GM21717 (cell line): ENCODE results near the gene TYK2.
"Not testable (repeated sequence)": the region's sequence is repeated elsewhere in the genome, so short reads cannot be mapped to it uniquely, and the experiment has no call there.

Source experiments
- ATAC-seq: cut with Tn5 transposase; IDR thresholded peaks from one replicate; pipeline ENCODE4 v1.9.1; 2021; ENCODE audit warnings: mild to moderate bottlenecking, moderate library complexity; ENCODE audit not compliant: unreplicated experiment

The TYK2 gene

DNA sequence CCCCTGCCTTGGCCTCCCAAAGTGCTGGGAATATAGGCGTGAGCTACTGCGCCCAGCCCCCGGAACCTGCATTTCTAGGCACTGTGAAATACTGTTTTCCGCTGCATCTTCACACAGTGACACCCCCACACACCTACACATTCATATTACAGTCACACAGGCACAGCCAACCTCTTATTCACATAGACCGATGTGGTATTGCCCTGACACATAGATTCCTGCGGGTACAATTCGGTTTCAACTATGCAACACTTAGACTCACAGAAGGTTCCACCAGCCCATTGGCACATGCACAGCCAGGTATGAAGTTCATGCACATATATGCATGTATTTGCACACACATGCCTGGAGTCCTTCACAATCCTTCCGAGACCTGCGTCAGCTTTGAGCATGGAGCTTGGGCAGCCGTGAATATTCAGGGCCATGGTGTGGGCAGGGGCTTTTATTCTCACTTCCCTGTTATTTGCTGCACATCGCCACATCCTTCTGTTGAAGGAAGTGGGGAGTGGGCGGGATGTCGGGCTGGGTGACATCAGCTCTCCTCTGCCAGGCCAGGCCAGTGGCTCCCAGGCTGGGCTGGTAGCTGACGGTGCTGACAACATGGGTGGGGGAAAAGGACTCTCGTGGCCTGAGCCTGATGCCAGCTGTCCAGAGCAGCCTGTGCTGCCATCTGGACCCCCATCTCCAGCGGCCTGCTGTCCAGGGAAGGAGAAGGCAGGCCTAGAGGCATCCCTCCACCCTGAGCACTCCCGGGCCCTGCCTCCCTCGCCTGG is 28.3 kb upstream of the TYK2 start:
- no peak for ATAC-seq

DNA sequence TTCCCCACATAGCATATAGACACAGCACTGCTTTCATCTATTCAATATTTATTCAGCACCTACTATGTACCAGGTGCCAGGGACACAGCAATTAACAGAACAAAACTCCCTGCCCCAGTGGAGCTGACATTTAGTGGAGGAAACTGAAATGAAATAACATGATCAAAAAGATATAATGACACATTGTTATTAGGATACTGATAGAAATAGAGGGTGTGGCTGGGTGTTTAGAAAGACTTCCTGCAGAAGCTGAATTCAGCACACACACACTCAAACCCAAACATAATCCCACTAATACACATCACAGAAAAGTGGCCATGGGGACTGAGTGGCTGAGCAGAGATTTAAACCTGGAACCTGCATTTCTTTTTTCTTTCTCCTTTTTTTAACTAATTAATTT is 26.7 kb upstream of the TYK2 start:
- no peak for ATAC-seq

DNA sequence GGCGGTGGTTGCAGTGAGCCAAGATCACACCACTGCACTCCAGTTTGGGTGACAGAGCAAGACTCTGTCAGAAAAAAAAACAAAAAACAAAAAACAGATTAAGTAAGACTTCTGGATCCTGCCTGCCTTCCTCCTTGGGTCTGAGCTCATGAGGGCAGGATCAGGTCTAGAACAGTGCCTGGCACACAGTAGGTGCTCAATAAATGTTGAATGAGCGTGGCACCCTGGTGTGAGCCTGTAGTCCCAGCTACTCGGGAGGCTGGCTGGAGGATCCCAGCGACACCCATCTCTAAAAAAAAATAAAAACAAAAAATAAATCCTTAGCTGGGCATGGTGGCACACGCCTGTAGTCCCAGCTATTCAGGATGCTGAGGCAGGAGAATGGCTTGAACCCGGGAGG is 25.8 kb upstream of the TYK2 start:
- ATAC-seq: no peak

DNA sequence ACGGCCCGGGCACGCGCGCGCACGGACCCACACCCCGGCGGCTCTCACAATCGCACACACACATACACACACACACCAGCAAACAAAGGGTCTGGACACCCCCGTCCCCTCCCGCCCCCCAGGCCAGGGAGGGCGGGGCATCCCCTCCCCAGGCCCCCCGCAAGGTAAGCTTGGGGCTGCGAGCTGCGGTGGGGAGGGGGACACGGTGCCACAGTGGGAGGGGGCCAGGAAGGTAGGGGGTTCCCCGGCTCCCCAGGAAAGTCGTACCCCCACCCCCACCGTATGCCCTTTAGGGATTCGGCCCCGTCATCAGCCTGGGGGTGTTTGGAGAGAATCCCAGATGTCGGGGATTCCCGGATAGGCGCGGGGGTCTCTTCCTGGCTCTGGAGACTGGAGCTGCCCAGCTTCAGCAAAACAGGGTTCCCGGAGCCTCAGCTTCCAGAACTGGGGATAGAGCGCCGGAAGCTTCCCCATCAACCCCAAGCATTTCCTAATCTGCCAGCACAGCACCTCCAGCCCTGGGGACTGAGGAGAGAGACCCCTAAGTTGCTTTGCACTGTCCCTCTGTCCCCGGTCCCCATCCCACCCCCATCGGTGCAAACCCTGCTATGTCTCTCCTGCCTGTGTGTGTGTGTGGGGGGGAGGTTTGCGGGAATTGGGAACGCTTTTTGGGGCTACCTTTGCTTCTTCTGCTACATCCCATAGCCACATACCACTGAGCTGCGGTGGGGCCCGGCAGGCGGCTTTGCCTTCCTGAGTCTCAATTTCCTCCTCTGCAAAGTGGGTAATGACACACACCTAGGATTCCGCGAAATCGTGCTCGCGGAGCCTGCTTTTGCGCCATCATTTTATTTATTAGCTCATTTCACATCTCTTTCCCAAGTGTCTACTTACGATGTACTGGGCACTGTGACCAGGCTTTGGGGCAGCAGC is 24.8 kb upstream of the TYK2 start:
- no peak for ATAC-seq

DNA sequence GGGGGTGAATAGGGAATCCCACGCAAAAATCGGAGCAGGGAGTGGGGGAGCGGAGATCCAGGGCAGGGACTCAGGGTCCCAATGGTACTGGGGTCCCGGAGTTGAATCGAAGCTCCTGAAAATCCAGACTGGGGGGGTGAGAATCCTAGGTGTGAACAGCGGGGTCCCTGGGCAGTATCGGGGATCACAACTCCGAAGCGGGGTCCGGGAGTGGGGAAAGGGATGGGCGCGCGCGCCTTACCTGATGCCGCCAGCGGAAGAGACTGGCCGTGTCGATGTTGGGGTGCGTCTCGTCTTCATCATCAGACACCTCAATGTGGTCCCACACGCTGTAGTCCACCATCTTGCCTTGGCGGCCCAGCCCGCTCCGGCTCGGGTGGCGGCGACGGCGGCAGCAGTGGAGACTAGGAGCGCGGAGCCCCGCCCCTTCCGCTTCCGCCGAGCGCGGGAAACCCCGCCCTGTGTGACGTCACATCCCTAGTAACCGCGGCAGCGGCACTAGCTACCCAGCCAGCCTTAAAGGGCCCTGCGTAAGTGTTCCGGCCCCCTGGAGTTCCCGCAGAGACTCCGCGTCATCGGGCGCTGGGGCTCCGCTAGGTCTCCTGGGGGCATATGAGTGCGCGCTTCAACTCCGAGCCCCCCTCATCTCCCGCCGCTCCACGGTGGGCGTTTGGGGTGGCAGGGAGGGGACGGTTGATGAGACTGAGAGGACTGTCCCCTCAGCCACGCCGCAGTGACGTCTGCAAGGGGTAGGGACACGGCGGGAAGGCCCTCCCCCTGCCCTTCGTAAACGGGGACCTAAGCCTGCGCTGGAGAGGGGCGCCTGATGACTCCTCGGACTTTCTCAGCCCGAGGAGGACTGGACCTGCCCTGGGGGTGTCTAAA is 23.0 kb upstream of the TYK2 start, which contains the start of gene CDC37:
Gene CDC37, minus strand, starts transcription at position 406 of the 885 bp plus-strand sequence. Its CDS starts 63 bp downstream, at position 343.
- ATAC-seq: peak; percentile 55

DNA sequence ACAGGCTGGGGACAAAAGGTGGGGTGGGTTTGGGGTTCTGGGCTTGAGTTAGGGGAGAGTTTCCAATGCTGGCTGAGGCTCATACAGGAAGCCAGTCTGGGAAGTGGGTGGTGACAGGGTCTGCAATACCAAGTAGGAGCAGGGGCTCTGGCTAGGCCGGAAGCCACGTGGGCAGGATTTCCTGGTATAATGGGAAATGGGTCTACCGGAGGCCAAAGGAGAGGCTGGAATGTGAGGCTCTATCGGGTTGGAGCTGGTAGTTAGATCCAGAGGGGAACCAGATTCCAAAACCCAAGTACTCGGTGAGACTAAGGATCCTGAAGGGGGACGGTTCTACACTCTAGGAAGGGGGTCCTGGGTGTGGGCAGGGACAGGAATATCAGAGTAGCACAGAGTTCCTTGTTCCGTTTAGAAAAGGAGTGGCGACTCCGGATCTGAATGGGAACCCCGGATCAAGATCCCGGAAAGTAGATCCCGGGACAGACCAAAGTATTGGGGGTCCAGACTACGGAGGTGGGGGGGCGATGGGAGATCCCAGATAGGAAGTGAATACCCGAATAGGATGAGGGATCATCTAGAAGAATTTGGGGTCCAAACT is 22.2 kb upstream of the TYK2 start:
- no peak for ATAC-seq

DNA sequence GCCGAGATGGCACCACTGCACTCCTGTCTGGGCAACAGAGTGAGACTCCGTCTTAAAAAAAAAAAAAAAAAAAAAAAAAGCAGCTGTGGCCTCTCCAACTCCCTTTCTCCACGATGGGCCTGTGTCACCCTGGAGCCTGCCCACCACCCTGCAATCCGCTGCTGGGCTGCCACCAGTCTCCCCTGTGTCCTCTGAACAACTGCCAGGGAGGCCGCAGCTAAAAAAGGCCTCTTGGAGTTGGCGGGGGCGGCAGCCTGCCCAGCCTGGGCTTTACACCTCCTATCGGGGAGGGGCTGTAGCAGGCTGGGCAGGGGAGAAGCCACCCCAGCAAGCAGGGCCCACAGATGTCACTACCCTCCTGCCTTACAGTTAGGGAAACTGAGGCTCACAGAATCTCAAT is 19.5 kb upstream of the TYK2 start:
- no peak for ATAC-seq

DNA sequence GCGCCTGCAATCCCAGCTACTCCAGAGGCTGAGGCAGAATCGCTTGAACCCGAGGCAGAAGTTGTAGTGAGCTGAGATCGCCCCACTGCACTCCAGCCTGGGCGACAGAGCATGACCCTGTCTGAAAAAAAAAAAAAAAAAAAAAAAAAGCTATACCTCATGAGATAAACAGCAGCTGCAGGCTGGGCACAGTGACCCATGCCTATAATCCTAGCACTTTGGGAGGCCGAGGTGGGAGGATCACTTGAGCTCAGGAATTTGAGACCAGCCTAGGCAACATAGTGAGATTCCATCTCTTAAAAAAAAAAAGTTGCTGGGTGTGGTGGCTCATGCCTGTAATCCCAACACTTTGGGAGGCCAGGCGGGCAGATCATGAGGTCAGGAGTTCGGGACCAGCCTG is 19.0 kb upstream of the TYK2 start:
- ATAC-seq: not testable (repeated sequence)

DNA sequence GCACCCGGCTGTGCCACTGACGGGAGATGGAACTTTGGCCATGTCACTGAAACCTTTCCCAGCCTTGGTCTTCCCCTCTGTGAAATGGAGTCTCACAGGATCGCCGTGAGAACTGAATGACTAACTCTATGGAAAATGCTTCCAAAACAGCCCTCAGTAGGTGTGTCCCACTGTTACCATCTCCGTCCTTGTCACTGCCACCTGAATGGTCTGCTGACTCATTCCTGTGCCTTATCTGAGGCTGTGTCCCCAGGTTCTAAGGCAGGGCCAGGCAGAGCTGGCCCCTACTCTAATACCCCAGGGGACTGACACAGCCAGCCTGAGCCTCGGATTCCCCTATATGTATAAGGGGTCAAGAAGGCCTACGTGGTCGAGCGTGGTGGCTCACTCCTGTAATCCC is 18.4 kb upstream of the TYK2 start:
- ATAC-seq: no peak

DNA sequence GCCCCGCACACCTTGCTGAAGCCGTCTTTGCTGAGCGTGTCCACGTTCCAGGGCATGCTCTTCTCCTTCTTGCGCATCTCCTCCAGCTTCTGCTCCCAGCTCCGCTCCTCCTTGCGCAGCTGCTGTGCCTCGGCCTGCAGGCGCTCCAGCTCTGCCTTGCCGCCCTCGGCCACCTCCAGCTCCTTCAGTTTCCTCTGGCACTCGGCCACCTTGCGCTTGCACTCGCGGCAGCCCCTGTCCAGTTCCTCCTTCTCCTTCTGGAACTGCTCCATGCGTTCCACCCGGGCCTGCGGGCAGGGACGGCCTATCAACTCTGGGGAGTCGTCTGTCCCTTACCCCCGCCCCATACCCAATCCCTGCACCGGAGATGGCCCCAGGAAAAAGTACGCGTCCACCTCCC is 15.5 kb upstream of the TYK2 start:
- ATAC-seq: no peak

DNA sequence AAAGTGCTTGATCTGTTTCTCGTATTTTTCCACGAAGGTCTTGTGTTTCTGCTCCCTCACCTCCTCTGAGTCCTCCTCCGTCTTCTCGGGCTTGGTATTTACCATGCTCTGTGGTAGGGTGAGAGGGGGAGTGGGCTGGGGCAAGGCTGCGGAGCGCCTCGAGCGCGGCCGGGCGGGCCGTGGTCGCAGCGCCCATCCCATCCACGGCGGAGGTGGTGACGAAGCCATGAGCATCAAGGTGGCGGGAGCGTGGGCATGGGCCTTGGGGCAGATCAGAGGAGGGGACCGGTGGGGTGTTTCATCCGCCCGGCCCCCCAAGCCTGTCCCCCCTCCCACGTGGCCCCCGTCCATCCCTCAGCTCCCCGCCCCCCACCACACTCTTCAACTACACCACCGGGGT is 15.1 kb upstream of the TYK2 start:
- no peak for ATAC-seq

DNA sequence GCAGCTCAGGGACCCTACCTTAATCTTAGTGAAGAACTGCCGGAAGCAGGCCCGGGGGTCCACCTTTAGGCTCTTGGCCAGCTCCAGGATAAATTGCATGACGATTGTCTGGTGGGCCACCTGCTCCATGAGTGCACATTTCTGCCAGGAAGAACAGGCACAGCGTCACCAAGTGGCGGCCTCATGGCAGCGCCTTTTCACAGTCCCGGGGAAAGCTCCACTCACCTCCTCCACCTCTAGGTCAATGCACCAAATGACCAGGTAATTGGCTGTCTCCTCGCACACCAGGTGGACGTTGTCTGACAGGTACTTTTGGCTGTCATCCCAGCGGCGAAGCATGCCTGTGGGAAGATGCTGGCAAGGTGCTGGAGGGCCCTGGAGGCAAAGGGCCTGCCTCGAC is 14.6 kb upstream of the TYK2 start:
- no peak for ATAC-seq

DNA sequence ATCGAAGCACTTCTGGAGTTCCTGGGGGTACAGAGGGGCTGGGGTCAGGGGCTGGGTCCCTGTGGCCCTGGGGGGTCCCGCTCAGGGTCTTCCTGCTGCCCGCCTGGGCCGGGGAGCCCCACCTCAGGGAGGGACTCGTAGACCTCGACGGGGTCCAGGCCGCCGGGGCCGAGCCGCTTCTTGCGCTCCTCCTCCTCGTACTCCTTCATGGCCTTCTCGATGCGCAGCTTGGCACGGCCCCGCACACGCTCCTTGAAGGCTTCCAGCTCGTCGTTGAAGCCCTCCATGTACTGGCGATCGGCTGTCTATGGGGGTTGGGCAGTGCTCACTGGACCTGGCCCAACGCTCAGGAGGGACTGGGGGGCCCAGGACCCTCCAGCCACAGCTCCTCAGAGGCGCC is 12.8 kb upstream of the TYK2 start:
- ATAC-seq: no peak

DNA sequence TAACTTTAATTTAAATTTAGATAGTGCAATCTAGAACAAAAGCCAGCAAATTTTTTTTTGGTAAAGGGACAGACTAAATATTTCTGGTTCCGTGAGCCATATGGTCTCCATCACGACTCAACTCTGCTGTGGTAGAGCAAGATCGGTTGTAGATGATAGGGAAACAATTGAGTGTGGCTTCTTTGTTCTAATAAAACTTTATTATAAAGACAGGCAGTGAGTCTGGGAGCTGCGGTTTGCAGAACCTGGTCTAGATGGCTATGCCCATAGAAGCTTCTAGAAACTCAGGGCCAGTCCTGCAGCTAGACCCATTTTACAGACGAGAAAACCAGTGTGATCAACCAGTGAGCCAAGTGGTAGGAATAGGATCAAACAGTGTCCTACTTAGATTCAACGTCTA is 11.7 kb upstream of the TYK2 start:
- no peak for ATAC-seq

DNA sequence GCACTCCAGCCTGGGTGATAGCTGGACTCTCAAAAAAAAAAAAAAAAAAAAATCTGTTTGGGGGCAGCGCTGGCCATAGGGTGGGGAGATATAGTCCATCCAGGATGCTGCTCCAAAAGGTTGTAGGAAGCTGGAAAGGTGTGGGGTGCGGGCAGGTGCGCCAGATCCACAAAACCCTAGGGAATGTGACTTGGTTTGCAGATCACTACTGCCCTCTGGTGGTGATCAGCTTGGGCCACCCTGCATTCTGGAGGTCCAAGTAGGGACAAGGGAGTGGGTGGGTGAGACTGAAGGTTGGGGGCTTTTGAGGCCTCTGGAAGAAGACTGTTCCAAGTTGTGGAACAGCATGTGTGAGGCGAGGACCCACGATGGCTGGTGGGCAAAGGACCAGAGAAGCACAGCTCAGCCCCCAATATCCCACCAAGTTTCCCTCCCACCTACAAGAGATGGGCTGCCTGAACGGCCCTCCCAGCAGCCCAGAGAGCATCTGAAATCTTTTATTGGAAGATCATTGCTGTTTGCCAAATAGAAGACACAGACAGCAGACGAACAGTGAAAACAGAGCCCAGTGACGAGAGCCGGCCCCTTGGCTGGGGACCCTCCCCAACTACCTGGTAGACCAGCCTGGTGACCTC is 10.4 kb upstream of the TYK2 start:
- no peak for ATAC-seq

DNA sequence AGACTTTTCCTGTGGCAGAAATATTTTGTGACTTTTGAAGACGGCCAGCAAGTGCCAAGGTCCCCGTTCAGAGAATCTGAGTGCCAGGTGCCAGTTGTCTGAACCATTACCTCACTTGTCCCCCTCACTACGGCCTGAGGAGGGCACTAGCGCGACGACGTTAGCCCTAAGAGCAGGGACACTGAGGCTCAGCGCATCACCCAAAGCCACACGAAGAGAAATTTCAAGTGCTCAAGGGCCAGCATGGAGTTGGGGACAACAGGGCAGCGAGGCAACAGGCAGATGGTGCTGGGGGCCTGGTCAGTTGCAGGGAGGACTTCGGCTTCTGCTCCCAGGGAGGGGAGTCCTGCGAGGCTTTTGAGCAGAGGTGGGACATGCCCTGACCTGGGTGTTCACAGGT is 9.5 kb upstream of the TYK2 start:
- no peak for ATAC-seq

DNA sequence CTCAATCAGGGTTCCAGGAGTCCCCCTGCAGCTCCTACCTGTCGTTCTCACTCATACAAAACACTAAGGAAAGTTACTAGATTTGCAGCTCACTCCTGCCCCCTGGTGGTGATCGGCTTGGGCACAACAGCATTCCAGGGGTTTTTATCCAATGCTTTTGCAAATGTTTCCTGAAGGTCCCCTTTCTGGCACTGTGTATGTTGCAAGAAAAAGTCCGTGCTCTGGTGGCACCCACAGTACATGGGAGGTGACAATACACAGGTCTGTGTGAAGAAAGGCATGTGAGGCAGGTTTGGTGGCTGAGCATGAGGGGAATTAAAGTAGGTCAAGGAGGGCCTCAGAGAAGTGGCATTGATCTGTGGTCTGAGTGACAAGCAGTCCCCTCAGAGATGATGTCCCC is 8.6 kb upstream of the TYK2 start:
- ATAC-seq: no peak

DNA sequence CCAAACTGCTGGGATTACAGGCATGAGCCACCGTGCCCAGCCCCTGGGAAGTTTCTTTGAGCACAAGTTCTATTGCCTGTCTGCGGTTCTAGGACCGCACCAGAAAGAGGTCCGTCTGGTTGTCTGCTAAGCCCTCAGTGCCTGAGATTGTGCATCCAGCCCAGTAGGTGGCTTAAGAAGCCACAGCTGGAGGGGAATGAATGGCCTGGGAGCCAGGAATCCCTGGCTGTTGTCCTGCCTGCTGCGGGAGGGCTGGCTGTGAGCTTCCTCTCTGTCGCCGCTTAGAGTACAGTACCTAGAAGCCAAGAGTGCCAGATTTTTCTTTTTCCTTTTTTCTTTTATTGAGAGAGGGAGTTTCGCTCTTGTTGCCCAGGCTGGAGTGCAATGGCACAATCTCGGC is 4.2 kb upstream of the TYK2 start:
- ATAC-seq: no peak

DNA sequence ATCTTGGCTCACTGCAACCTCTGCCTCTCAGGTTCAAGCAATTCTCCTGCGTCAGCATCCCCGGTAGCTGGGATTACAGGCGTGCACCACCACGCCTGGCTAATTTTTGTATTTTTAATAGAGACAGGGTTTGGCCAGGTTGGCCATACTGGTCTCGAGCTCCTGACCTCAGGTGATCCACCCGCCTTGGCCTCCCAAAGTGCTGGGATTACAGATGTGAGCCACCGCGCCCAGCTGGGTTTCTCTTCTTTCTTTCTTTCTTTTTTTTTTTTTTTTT is 2.8 kb upstream of the TYK2 start:
- ATAC-seq: not testable (repeated sequence)

DNA sequence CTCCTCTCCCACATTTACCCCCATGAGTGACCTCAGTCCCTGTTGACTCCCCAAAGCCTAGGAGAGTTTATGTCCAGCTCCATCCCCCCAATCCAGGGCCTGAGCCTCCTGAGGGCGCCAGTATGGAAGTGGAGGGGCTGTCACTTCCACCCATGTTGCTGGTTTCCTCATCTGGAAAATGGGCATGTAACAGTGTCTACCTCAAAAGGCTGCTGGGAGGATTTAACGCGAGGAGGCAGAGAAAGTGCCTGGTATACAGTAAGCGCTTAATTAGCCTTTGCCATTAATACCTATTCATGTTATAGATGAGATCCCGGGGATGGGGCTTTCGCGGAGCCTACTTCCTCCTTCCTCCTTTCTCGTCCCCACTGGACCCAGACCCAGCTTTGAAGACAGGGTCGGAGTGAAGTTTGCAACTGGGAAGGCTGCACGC is 476 bp downstream of the TYK2 start:
- peak; percentile 10 for ATAC-seq
